Measurements from ENCODE around the gene ZNF366.

ZNF366 gene

DNA sequence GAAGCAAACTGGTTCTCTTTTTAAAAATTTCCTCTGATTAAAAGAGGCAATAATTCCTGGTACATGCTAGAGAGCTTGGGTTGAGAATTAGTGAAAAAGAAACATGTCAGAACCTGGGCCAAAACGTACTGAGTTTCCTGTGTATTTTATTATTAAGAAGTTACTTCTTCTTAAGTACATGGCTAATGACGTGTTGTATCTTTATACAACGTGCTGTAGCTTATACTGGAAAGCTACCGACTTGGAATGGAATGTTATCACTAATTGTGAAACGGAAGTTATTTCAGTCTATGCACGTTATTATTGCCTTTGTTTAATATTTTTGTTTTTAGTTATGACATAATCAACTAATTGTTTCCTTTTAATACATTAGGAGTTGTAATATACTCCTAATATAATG, 43.1 kb downstream of the ZNF366 start:
- Histone ChIP-seq H3K27me3 (ENCODE audit: insufficient read depth, low read length) (no peaks in the 10 kb centered on the region), H3K36me3 (ENCODE audit: insufficient read depth, low read length) (no peaks in the 10 kb centered on the region), H3K9me3 (ENCODE audit: insufficient read depth, low read depth, low read length) (no peaks in the 10 kb centered on the region), H3K4me3 (ENCODE audit: low read length) (no peak overlapping the region), H3K27ac (ENCODE audit: low read depth, low read length) (no peak overlapping the region), H3K9ac (ENCODE audit: low read depth, low read length) (no peak overlapping the region), H3K4me1 (ENCODE audit: insufficient read depth, low read length) (no peaks in the 10 kb centered on the region; the same call in 1 of the 2 replicates)
- WGBS: 93% methylated on average over 5 of the region's 6 CpGs

DNA sequence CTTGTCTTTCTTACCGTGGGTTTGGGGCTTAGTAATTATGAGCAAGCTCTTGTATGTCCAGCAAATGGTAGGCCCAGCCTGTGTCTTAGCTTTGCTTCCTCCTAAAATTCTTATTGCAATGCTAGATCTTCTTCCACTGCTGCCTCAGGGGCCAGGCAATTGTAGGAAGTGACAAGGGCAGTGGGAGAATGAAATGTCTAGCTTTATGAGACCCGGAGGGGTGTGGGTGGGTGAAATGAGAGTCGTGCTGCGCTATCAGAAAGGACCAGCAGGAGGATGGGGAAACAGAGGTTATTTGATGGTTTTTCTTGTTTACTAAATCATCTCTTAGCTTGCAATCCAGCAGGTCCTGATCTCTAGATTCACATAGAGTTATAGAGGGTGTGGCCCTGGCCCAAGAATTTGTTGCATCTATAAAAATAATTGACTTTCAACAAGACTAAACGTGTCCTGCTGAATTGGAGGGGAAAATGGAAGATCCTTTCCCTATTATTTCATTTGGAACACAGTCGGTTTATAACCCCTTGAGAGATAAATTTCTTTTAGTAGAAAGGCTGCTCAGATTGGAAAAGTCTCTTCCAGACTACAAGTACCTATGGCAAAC, 43.7 kb downstream of the ZNF366 start:
- H3K4me1 ChIP-seq (ENCODE audit: insufficient read depth, low read length): no peaks in the 10 kb centered on the region; the same call in 1 of the 2 replicates
- no peak overlapping the region for H3K27ac ChIP-seq (ENCODE audit: low read depth, low read length)
- WGBS: 85% methylated on average over 5 of the region's 6 CpGs
- no peaks in the 10 kb centered on the region for H3K27me3 ChIP-seq (ENCODE audit: insufficient read depth, low read length)
- no peaks in the 10 kb centered on the region for H3K9me3 ChIP-seq (ENCODE audit: insufficient read depth, low read depth, low read length)
- H3K9ac ChIP-seq (ENCODE audit: low read depth, low read length): no peak overlapping the region
- no peak overlapping the region for H3K4me3 ChIP-seq (ENCODE audit: low read length)
- H3K36me3 ChIP-seq (ENCODE audit: insufficient read depth, low read length): no peaks in the 10 kb centered on the region

DNA sequence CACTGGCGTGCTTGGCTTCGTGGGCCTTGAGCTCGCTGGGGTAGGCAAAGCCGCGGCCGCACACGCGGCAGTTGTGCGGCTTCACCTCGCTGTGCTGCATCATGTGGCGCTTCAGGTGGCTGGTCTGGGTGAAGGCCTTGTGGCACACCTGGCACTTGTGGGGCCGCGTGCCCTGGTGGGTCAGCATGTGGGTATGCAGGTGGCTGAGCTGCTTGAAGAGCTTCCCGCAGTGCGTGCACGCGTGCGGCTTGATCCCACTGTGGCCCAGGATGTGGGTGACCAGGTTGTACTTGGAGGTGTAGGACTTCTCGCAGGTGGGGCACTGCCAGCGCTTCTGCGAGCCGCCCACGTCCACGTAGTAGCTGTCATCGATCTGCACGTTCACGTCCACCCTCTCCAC, 46.8 kb downstream of the ZNF366 start:
- Histone ChIP-seq H3K4me3 (ENCODE audit: low read length) (no peak overlapping the region), H3K9ac (ENCODE audit: low read depth, low read length) (no peak overlapping the region), H3K36me3 (ENCODE audit: insufficient read depth, low read length) (no peaks in the 10 kb centered on the region), H3K27ac (ENCODE audit: low read depth, low read length) (no peak overlapping the region), H3K4me1 (ENCODE audit: insufficient read depth, low read length) (no peaks in the 10 kb centered on the region), H3K27me3 (ENCODE audit: insufficient read depth, low read length) (no peaks in the 10 kb centered on the region), H3K9me3 (ENCODE audit: insufficient read depth, low read depth, low read length) (no peaks in the 10 kb centered on the region)
- WGBS: 97% methylated on average over 27 of the region's 27 CpGs

DNA sequence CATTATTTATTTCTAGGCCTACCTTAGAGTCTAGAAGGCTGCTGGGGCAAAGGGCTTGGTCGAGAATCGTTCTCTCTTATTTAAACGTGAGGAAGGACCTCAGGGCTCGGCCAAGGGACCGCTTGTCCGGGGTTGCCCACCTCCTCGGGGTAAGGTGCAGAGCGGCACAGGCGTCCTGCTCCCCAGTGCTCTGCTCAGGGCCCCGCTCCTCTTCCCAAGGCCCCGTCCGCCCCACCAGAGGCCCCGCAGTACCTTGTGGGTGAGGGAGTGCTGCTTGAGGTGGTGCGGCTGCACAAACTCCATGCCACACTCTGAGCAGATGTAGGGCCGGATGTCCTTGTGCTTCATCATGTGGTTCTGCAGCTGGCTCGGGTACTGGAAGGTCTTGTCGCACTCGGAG, 47.3 kb downstream of the ZNF366 start:
- Histone ChIP-seq H3K9me3 (ENCODE audit: insufficient read depth, low read depth, low read length) (no peaks in the 10 kb centered on the region), H3K9ac (ENCODE audit: low read depth, low read length) (no peak overlapping the region), H3K4me3 (ENCODE audit: low read length) (no peak overlapping the region), H3K4me1 (ENCODE audit: insufficient read depth, low read length) (no peaks in the 10 kb centered on the region), H3K27ac (ENCODE audit: low read depth, low read length) (no peak overlapping the region), H3K36me3 (ENCODE audit: insufficient read depth, low read length) (no peaks in the 10 kb centered on the region), H3K27me3 (ENCODE audit: insufficient read depth, low read length) (no peaks in the 10 kb centered on the region)
- WGBS: 96% methylated on average over 18 of the region's 18 CpGs

DNA sequence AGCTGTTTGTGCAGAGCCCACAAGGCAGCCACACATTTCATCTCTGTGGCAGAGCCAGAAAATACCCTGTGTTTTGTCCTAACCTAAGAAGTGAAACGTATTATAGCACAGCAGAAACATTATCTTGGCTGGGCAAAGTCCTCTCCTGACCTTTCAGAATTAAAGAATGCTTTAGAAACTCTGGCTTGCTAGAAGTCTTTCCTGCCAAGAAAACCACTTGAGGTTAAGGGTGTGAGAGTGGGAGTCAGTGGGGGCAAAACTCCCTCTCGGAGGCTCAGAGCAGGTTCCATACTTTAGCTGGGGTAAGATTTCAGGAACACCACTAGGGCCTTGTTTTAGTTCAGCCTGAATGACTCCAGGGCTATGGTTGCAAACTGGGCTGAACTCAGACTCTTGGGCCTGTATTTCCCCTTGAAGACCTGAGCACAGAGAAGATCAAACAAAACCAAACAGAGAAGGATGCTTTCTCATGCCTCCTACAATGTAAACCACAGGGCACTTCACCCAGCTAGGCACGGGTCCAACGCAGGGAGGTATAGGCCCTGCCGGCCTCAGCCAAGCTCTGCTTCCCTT, 48.0 kb downstream of the ZNF366 start:
- WGBS: 96% methylated on average over 5 of the region's 5 CpGs
- Histone ChIP-seq H3K27me3 (ENCODE audit: insufficient read depth, low read length) (no peaks in the 10 kb centered on the region), H3K9ac (ENCODE audit: low read depth, low read length) (no peak overlapping the region), H3K4me3 (ENCODE audit: low read length) (no peak overlapping the region), H3K9me3 (ENCODE audit: insufficient read depth, low read depth, low read length) (no peaks in the 10 kb centered on the region), H3K36me3 (ENCODE audit: insufficient read depth, low read length) (no peaks in the 10 kb centered on the region), H3K27ac (ENCODE audit: low read depth, low read length) (no peak overlapping the region), H3K4me1 (ENCODE audit: insufficient read depth, low read length) (no peaks in the 10 kb centered on the region)

DNA sequence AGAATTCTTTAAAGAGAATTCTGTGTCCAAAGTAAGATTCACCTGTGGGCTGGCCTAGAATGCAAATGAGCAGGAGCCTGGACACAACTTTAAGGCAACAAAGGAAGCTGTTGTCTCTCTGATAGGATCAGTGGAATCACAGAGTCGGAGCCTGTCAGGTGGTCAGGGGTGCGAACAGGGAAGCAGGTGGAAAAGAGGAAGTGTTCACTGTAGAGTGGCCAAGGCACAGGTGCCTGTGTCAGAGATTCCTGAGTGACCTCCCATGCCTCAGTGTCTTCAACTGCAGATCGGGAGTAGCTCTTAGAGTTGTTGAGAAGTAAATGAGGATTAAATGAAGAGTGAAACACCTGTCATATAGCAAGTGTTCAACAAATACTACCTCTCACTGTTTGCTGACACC, 48.8 kb downstream of the ZNF366 start:
- Histone ChIP-seq H3K27me3 (ENCODE audit: insufficient read depth, low read length) (no peaks in the 10 kb centered on the region), H3K4me3 (ENCODE audit: low read length) (no peak overlapping the region), H3K9me3 (ENCODE audit: insufficient read depth, low read depth, low read length) (no peaks in the 10 kb centered on the region), H3K9ac (ENCODE audit: low read depth, low read length) (no peak overlapping the region), H3K36me3 (ENCODE audit: insufficient read depth, low read length) (no peaks in the 10 kb centered on the region), H3K4me1 (ENCODE audit: insufficient read depth, low read length) (no peaks in the 10 kb centered on the region), H3K27ac (ENCODE audit: low read depth, low read length) (no peak overlapping the region)
- WGBS: 92% methylated on average over 3 of the region's 3 CpGs

DNA sequence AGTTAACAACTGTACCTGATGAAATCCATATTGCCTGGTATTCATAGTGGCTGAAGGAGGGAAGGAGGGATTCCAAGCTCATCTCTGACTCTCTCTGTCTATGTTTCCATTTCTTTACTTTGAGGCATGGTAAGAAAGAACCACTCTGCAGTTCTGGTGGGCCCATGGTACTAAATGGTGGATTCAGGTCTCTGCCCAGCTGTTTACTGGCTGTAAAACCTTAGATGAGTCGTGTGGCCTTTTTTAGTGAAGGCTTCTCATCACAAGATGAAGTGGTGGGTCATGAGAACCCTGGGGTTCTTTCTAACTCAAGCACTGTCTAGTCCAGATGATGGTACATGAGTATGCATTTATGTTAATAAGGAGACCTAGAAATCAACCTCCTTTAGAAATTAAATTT, 49.7 kb downstream of the ZNF366 start:
- H3K36me3 ChIP-seq (ENCODE audit: insufficient read depth, low read length): no peaks in the 10 kb centered on the region
- H3K4me3 ChIP-seq (ENCODE audit: low read length): no peak overlapping the region
- no peaks in the 10 kb centered on the region for H3K9me3 ChIP-seq (ENCODE audit: insufficient read depth, low read depth, low read length)
- 87% methylated on average over 1 of the region's 1 CpG for WGBS
- H3K27ac ChIP-seq (ENCODE audit: low read depth, low read length): no peak overlapping the region
- H3K4me1 ChIP-seq (ENCODE audit: insufficient read depth, low read length): peaks cover 6% of the 10 kb centered on the region; the same call in 1 of the 2 replicates
- H3K9ac ChIP-seq (ENCODE audit: low read depth, low read length): no peak overlapping the region
- H3K27me3 ChIP-seq (ENCODE audit: insufficient read depth, low read length): no peaks in the 10 kb centered on the region

DNA sequence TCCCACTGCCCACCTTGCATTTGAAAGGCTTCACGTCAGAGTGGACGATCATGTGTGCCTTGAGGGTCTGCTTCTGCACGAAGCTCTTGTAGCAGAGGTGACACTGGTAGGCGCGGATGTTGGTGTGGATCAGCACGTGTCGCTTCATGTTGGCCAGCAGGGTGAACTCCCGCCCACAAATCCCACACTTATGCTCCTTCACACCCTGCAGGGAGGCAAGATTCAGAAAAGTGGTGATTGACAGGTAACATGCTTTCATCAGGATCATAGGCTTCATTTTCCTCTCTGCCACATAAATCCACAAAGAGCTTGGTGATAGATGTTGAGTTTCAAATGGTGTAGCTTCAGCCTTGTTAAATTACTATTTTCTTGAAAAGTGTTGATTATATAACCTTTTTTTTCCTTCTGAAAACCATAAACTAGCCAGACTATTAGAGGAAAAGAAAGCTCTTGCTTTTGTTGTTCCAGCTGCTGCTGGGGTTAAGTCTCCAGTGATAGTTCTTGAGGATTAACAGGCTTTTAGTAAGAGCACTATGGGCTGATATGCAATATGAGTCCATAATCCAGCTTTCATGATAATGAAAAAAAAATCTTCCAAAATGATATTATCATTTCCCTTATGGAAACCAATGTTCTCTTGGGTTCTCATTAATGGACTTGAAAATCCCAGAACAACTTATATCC, 50.7 kb downstream of the ZNF366 start:
- Histone ChIP-seq H3K4me3 (ENCODE audit: low read length) (no peak overlapping the region), H3K27me3 (ENCODE audit: insufficient read depth, low read length) (no peaks in the 10 kb centered on the region), H3K4me1 (ENCODE audit: insufficient read depth, low read length) (peaks cover 14% of the 10 kb centered on the region; the same call in 1 of the 2 replicates), H3K9me3 (ENCODE audit: insufficient read depth, low read depth, low read length) (no peaks in the 10 kb centered on the region), H3K36me3 (ENCODE audit: insufficient read depth, low read length) (no peaks in the 10 kb centered on the region), H3K27ac (ENCODE audit: low read depth, low read length) (no peak overlapping the region), H3K9ac (ENCODE audit: low read depth, low read length) (no peak overlapping the region)
- 89% methylated on average over 8 of the region's 8 CpGs for WGBS

DNA sequence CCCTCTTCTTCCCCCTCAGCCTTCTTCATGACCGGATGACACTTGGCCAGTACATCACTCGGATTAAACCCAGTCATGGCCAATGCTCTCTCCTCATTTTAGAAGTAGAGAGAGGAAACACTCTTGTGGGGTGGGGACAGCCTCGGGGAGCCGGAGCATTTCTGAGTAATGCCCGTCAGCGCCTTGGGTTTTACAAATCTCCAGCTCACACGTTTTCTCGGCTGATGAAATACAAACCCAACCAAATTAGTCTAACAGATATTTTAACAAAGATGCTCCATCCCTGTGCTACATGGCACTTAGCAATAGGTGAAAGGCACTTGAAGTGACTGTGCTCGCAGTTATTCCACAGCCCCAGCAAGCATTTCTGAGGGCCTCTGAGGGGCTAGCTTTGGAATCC, 51.7 kb downstream of the ZNF366 start:
- H3K27ac ChIP-seq (ENCODE audit: low read depth, low read length): no peak overlapping the region
- H3K9me3 ChIP-seq (ENCODE audit: insufficient read depth, low read depth, low read length): no peaks in the 10 kb centered on the region
- H3K27me3 ChIP-seq (ENCODE audit: insufficient read depth, low read length): no peaks in the 10 kb centered on the region
- no peaks in the 10 kb centered on the region for H3K36me3 ChIP-seq (ENCODE audit: insufficient read depth, low read length)
- H3K9ac ChIP-seq (ENCODE audit: low read depth, low read length): no peak overlapping the region
- peaks cover 14% of the 10 kb centered on the region; the same call in 1 of the 2 replicates for H3K4me1 ChIP-seq (ENCODE audit: insufficient read depth, low read length)
- no peak overlapping the region for H3K4me3 ChIP-seq (ENCODE audit: low read length)
- WGBS: 97% methylated on average over 9 of the region's 9 CpGs

DNA sequence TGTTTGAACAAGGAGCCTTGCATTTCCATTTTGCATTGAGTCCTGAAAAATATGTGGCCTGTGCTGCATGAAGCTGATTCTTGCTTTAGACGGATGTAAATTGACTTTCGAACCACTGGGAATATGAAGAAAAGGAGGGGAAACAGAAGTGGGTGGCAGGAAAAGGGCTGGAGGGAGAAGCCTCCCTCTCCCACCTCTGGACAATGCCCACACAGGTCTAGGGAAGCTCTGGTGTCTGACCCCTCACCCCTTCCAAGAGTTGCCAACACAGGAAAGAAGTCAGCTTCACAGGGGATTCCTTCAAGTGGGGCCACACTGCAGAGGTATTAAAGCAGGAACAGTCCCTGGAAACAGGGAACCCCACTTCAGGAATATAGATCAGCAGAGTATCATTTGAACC, 52.2 kb downstream of the ZNF366 start:
- Histone ChIP-seq H3K4me1 (ENCODE audit: insufficient read depth, low read length) (peaks cover 14% of the 10 kb centered on the region; the same call in 1 of the 2 replicates), H3K4me3 (ENCODE audit: low read length) (no peak overlapping the region), H3K27ac (ENCODE audit: low read depth, low read length) (no peak overlapping the region), H3K27me3 (ENCODE audit: insufficient read depth, low read length) (no peaks in the 10 kb centered on the region), H3K9me3 (ENCODE audit: insufficient read depth, low read depth, low read length) (no peaks in the 10 kb centered on the region), H3K36me3 (ENCODE audit: insufficient read depth, low read length) (no peaks in the 10 kb centered on the region), H3K9ac (ENCODE audit: low read depth, low read length) (no peak overlapping the region)
- WGBS: 98% methylated on average over 2 of the region's 2 CpGs

DNA sequence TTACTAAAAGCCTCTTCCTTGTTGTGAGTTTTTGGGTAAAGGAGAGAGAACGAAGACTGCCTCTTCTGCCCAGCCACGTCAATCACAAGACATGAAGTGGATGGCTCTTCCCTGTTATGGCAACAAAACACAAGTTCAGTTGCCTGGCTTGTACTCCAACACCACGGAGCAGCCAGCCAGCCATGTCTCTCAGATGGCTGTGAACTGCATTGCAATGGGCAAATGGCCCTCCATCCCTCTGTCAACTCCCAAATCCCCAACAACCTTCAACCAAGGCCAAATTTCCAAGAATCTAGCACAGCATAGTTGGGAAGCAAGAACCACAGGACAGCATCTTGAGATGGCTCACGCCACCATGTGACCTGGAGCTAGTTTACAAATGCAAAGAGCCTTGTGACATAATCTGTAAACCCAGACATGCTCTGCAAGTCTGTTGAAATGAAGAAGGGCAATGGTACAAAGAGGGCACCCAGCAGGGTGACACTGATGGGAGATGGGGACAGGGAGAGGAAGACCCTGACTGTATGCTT, 53.9 kb downstream of the ZNF366 start:
- Histone ChIP-seq H3K4me1 (ENCODE audit: insufficient read depth, low read length) (peaks cover 14% of the 10 kb centered on the region; the same call in 1 of the 2 replicates), H3K4me3 (ENCODE audit: low read length) (no peak overlapping the region), H3K27me3 (ENCODE audit: insufficient read depth, low read length) (no peaks in the 10 kb centered on the region), H3K36me3 (ENCODE audit: insufficient read depth, low read length) (no peaks in the 10 kb centered on the region), H3K9me3 (ENCODE audit: insufficient read depth, low read depth, low read length) (no peaks in the 10 kb centered on the region), H3K9ac (ENCODE audit: low read depth, low read length) (no peak overlapping the region), H3K27ac (ENCODE audit: low read depth, low read length) (no peak overlapping the region)
- WGBS: 86% methylated on average over 4 of the region's 4 CpGs
